Left hindlimb (tissue), 1 donor: Measurements from ENCODE around the gene SFT2D3.

Experiments used
- DNase-seq: peaks from one replicate; pipeline ENCODE4 v3.0.0-alpha.2; 2018

Gene SFT2D3

DNA sequence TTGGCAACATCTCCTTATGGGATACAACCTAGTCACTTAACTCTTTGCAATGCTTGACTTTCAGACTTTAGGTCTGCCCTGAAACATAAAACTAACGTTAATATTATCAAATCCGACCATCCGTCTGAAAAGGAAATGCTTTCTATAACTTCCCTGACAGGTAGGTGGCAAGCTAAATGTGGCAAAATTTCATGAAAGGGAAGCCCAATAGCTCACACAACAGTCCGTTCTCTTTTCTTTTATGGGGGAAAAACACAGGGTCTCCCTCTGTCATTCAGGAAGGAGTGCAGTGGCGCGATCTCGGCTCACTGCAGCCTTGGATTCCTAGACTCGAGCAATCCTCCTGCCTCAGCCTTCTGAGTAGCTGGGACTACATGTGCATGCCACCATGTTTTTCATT lies 52.9 kb downstream of the SFT2D3 start:
- DNase-seq, result no peak
